ENCODE results near the gene TAS2R20. TPM values are rescaled to one million over a fixed set of nuclear protein-coding genes. Genes with fewer than 3 reads are reported as not detected.

TAS2R20 gene
- total and polyA plus RNA-seq, 2 donors (not counting 1 experiment from before 2014, with no cell fraction given), result 0.22 to 3.3 TPM

- no peaks in the 10 kb centered on the region for H3K27me3 ChIP-seq (ENCODE audit: control insufficient read depth, insufficient read depth, low read length)
- no peak within 1 kb of the TSS for H3K9ac ChIP-seq (ENCODE audit: insufficient read depth, low read length)
- no peak for TF ChIP-seq EZH2 (IDR thresholded peaks at IDR 0.05; ENCODE audit: low read length, missing control alignments)
- TF ChIP-seq, protein P1, sequence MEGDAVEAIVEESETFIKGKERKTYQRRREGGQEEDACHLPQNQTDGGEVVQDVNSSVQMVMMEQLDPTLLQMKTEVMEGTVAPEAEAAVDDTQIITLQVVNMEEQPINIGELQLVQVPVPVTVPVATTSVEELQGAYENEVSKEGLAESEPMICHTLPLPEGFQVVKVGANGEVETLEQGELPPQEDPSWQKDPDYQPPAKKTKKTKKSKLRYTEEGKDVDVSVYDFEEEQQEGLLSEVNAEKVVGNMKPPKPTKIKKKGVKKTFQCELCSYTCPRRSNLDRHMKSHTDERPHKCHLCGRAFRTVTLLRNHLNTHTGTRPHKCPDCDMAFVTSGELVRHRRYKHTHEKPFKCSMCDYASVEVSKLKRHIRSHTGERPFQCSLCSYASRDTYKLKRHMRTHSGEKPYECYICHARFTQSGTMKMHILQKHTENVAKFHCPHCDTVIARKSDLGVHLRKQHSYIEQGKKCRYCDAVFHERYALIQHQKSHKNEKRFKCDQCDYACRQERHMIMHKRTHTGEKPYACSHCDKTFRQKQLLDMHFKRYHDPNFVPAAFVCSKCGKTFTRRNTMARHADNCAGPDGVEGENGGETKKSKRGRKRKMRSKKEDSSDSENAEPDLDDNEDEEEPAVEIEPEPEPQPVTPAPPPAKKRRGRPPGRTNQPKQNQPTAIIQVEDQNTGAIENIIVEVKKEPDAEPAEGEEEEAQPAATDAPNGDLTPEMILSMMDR (conservative IDR thresholded peaks at IDR 0.05 in 1 of 2, IDR thresholded peaks at IDR 0.05 in 1 of 2; ENCODE audit: low read depth in 1 of 2, low read length in 2 of 2), result no peak
- H3K4me1 ChIP-seq (ENCODE audit: control insufficient read depth, extremely low read depth, insufficient read depth, low read length), result no peaks in the 10 kb centered on the region
- H3K27ac ChIP-seq (ENCODE audit: insufficient read depth, low read length), result no peak within 1 kb of the TSS
- H4K20me1 ChIP-seq (ENCODE audit: control insufficient read depth, extremely low read depth, insufficient read depth, low read length), result no peaks in the 10 kb centered on the region
- H3K36me3 ChIP-seq (ENCODE audit: control insufficient read depth, insufficient read depth, low read length), result no peaks in the 10 kb centered on the region
- H3K4me2 ChIP-seq (ENCODE audit: extremely low read depth, insufficient read depth, low read length), result no peak within 1 kb of the TSS
- no peak within 1 kb of the TSS for H3K4me3 ChIP-seq (replicated peaks in 1 of 4; ENCODE audit: control extremely low read depth in 1 of 4, insufficient read depth in 1 of 4, low read depth in 3 of 4, low read length in 4 of 4)
- no peak within 1 kb of the TSS for H2AFZ ChIP-seq (ENCODE audit: low read length)
- DNase-seq (ENCODE audit: low read depth in 2 of 2), result no peak
- H3K79me2 ChIP-seq (ENCODE audit: control insufficient read depth, insufficient read depth, low read length), result no peaks in the 10 kb centered on the region
- no peaks in the 10 kb centered on the region for H3K9me3 ChIP-seq (ENCODE audit: control insufficient read depth, insufficient read depth, low read depth, low read length)
Observed at GRCh38 chr12:10986812-10987211, 11.3 kb downstream of the TAS2R20 start, which contains the start of gene TAS2R50. Gene TAS2R50 (minus strand): TSS chr12:10986912. CDS start chr12:10986860, 52 bp downstream.

- H4K20me1 ChIP-seq (ENCODE audit: control insufficient read depth, extremely low read depth, insufficient read depth, low read length), result no peaks in the 10 kb centered on the region
- no peaks in the 10 kb centered on the region for H3K9me3 ChIP-seq (ENCODE audit: control insufficient read depth, insufficient read depth, low read depth, low read length)
Observed at GRCh38 chr12:10982244-10982643, 15.9 kb downstream of the TAS2R20 start.

GRCh38 chr12:10974965-10975364 is 23.1 kb downstream of the TAS2R20 start:
- no peak overlapping the region for H3K27ac ChIP-seq (ENCODE audit: insufficient read depth, low read length)
- H3K4me2 ChIP-seq (ENCODE audit: extremely low read depth, insufficient read depth, low read length), result no peak overlapping the region
- H4K20me1 ChIP-seq (ENCODE audit: control insufficient read depth, extremely low read depth, insufficient read depth, low read length), result no peaks in the 10 kb centered on the region
- no peak overlapping the region for H2AFZ ChIP-seq (ENCODE audit: low read length)
- no peaks in the 10 kb centered on the region for H3K4me1 ChIP-seq (ENCODE audit: control insufficient read depth, extremely low read depth, insufficient read depth, low read length)
- no peaks in the 10 kb centered on the region for H3K36me3 ChIP-seq (ENCODE audit: control insufficient read depth, insufficient read depth, low read length)
- H3K27me3 ChIP-seq (ENCODE audit: control insufficient read depth, insufficient read depth, low read length), result no peaks in the 10 kb centered on the region
- no peak overlapping the region for H3K9ac ChIP-seq (ENCODE audit: insufficient read depth, low read length)
- no peak overlapping the region for H3K4me3 ChIP-seq (replicated peaks in 1 of 4; ENCODE audit: control extremely low read depth in 1 of 4, insufficient read depth in 1 of 4, low read depth in 3 of 4, low read length in 4 of 4)
- no peaks in the 10 kb centered on the region for H3K9me3 ChIP-seq (ENCODE audit: control insufficient read depth, insufficient read depth, low read depth, low read length)
- DNase-seq (ENCODE audit: low read depth in 2 of 2), result no peak
- TF ChIP-seq, protein P1 (conservative IDR thresholded peaks at IDR 0.05 in 1 of 2, IDR thresholded peaks at IDR 0.05 in 1 of 2; ENCODE audit: low read depth in 1 of 2, low read length in 2 of 2), result no peak
- no peak for TF ChIP-seq EZH2 (IDR thresholded peaks at IDR 0.05; ENCODE audit: low read length, missing control alignments)
- no peaks in the 10 kb centered on the region for H3K79me2 ChIP-seq (ENCODE audit: control insufficient read depth, insufficient read depth, low read length)

More at GRCh38 chr12:10982244-10982643, 15.9 kb downstream of the TAS2R20 start:
- H3K27ac ChIP-seq (ENCODE audit: insufficient read depth, low read length), result no peak overlapping the region
- H2AFZ ChIP-seq (ENCODE audit: low read length), result no peak overlapping the region
- no peaks in the 10 kb centered on the region for H3K4me1 ChIP-seq (ENCODE audit: control insufficient read depth, extremely low read depth, insufficient read depth, low read length)
- TF ChIP-seq, protein P1 (conservative IDR thresholded peaks at IDR 0.05 in 1 of 2, IDR thresholded peaks at IDR 0.05 in 1 of 2; ENCODE audit: low read depth in 1 of 2, low read length in 2 of 2), result no peak
- no peak for TF ChIP-seq EZH2 (IDR thresholded peaks at IDR 0.05; ENCODE audit: low read length, missing control alignments)
- H3K36me3 ChIP-seq (ENCODE audit: control insufficient read depth, insufficient read depth, low read length), result no peaks in the 10 kb centered on the region
- no peaks in the 10 kb centered on the region for H3K27me3 ChIP-seq (ENCODE audit: control insufficient read depth, insufficient read depth, low read length)
- no peak overlapping the region for H3K9ac ChIP-seq (ENCODE audit: insufficient read depth, low read length)
- no peak overlapping the region for H3K4me3 ChIP-seq (replicated peaks in 1 of 4; ENCODE audit: control extremely low read depth in 1 of 4, insufficient read depth in 1 of 4, low read depth in 3 of 4, low read length in 4 of 4)
- no peak overlapping the region for H3K4me2 ChIP-seq (ENCODE audit: extremely low read depth, insufficient read depth, low read length)
- no peak for DNase-seq (ENCODE audit: low read depth in 2 of 2)
- H3K79me2 ChIP-seq (ENCODE audit: control insufficient read depth, insufficient read depth, low read length), result no peaks in the 10 kb centered on the region
